ENCODE measurements around the gene DDT. TPM values are rescaled to one million over a fixed set of nuclear protein-coding genes. Genes with fewer than 3 reads are reported as not detected.
"Not testable (repeated sequence)": the region's sequence is repeated elsewhere in the genome, so short reads cannot be mapped to it uniquely, and the experiment has no call there.

Gene DDT
- polyA plus RNA-seq, 2 of the 4 experiments (the other 2 are of a cell fraction): 119 to 173 TPM

GRCh38 chr22:23986538-23987178 lies 12.4 kb upstream of the DDT start:
- CTCF ChIA-PET; FAIRE-seq; H3K27ac ChIP-seq; H3K9me3 ChIP-seq; POLR2A ChIA-PET; ATAC-seq; H3K4me1 ChIP-seq; H3K4me3 ChIP-seq; DNase-seq (ENCODE audit: low read depth in 1 of 2, low spot score in 1 of 2); H3K4me2 ChIP-seq: not testable (repeated sequence)
- WGBS (ENCODE audit: missing lambda C conversion rate): 91% methylated on average over 4 of the region's 4 CpGs

- H3K4me1 ChIP-seq; DNase-seq (ENCODE audit: low read depth in 1 of 2, low spot score in 1 of 2); ATAC-seq; FAIRE-seq; POLR2A ChIA-PET; H3K27ac ChIP-seq; CTCF ChIA-PET; H3K9me3 ChIP-seq; H3K4me2 ChIP-seq; H3K4me3 ChIP-seq: not testable (repeated sequence)
- 73% methylated on average over 8 of the region's 8 CpGs for WGBS (ENCODE audit: missing lambda C conversion rate)
Observed at GRCh38 chr22:23986089-23986488, 11.8 kb upstream of the DDT start.

GRCh38 chr22:23984430-23984829 lies 10.2 kb upstream of the DDT start:
- Histone ChIP-seq H3K9me3 (no peaks in the 10 kb centered on the region), H3K4me3 (no peak overlapping the region), H3K27ac (no peak overlapping the region), H3K4me1 (no peaks in the 10 kb centered on the region), H3K4me2 (no peak overlapping the region)
- DNase-seq (ENCODE audit: low read depth in 1 of 2, low spot score in 1 of 2) (peak in 1 of 2 experiments; percentile 58), ATAC-seq (peak; percentile 83 to 95), FAIRE-seq (no peak)
- ChIA-PET CTCF (interaction anchor here (0.6 to 1.3 kb wide), 7 partner anchors 14 to 192 kb away, joined by 3 to 9 read pairs (median 4); no protein-coding TSS in a partner anchor), POLR2A (no interaction called here)
- WGBS (ENCODE audit: missing lambda C conversion rate): 38% methylated on average over 6 of the region's 6 CpGs
- TF ChIP-seq GATA3 (IDR thresholded peaks at IDR 0.05; ENCODE audit: borderline replicate concordance): no peak
- TF ChIP-seq POLR2A (IDR thresholded peaks at IDR 0.05; ENCODE audit: low read length): no peak
- no peak for TF ChIP-seq MAZ (IDR thresholded peaks at IDR 0.05; ENCODE audit: borderline replicate concordance, low read depth, low read length)
- no peak for TF ChIP-seq EHMT2 (IDR thresholded peaks at IDR 0.05; ENCODE audit: low read depth)
- no peak for TF ChIP-seq FOSL2 (IDR thresholded peaks at IDR 0.05)
- TF ChIP-seq FOSL2 (CRISPR knock-in tag; IDR thresholded peaks at IDR 0.05): no peak
- TF ChIP-seq BHLHE40 (IDR thresholded peaks at IDR 0.05; ENCODE audit: low read depth, low read length): no peak
- no peak for TF ChIP-seq ZNF302 (CRISPR knock-in tag; IDR thresholded peaks at IDR 0.05)
- TF ChIP-seq CTCF (IDR thresholded peaks at IDR 0.05): peak; percentile 59
- no peak for TF ChIP-seq CHD4 (IDR thresholded peaks at IDR 0.05; ENCODE audit: borderline replicate concordance)
- TF ChIP-seq ZC3H11A (IDR thresholded peaks at IDR 0.05): no peak
- TF ChIP-seq KDM5A (IDR thresholded peaks at IDR 0.05): no peak
- TF ChIP-seq HES2 (IDR thresholded peaks at IDR 0.05): no peak
- no peak for TF ChIP-seq HOXA7 (CRISPR knock-in tag; IDR thresholded peaks at IDR 0.05)
- TF ChIP-seq EP300 (IDR thresholded peaks at IDR 0.05): no peak
- no peak for TF ChIP-seq TP53 (CRISPR knock-in tag; IDR thresholded peaks at IDR 0.05)
- TF ChIP-seq E2F6 (IDR thresholded peaks at IDR 0.05; ENCODE audit: borderline replicate concordance, low read depth): no peak
- no peak for TF ChIP-seq USF2 (IDR thresholded peaks at IDR 0.05)
- TF ChIP-seq FOSB (CRISPR knock-in tag; IDR thresholded peaks at IDR 0.05): no peak
- no peak for TF ChIP-seq CHD2 (IDR thresholded peaks at IDR 0.05; ENCODE audit: low read length, partially characterized antibody)
- TF ChIP-seq BCL3 (IDR thresholded peaks at IDR 0.05): no peak
- TF ChIP-seq EHF (CRISPR knock-in tag; IDR thresholded peaks at IDR 0.05): no peak
- TF ChIP-seq MAX (IDR thresholded peaks at IDR 0.05): peak; percentile 54; the same call in 1 of the 2 replicates
- no peak for TF ChIP-seq HDAC2 (IDR thresholded peaks at IDR 0.05)
- no peak for TF ChIP-seq HMGXB4 (CRISPR knock-in tag; IDR thresholded peaks at IDR 0.05; ENCODE audit: borderline replicate concordance)
- no peak for TF ChIP-seq MAFK (IDR thresholded peaks at IDR 0.05; ENCODE audit: partially characterized antibody)
- no peak for TF ChIP-seq NR3C1 (IDR thresholded peaks at IDR 0.05)
- no peak for TF ChIP-seq PBX3 (IDR thresholded peaks at IDR 0.05)

Measured in A549 (cell line).